ENCODE data around the gene CTSW. TPM values are rescaled to one million over a fixed set of nuclear protein-coding genes. Genes with fewer than 3 reads are reported as not detected.

Gene CTSW
- polyA plus RNA-seq, 1 of the 3 experiments (the other 2 are of a cell fraction): 0.49 TPM

DNA sequence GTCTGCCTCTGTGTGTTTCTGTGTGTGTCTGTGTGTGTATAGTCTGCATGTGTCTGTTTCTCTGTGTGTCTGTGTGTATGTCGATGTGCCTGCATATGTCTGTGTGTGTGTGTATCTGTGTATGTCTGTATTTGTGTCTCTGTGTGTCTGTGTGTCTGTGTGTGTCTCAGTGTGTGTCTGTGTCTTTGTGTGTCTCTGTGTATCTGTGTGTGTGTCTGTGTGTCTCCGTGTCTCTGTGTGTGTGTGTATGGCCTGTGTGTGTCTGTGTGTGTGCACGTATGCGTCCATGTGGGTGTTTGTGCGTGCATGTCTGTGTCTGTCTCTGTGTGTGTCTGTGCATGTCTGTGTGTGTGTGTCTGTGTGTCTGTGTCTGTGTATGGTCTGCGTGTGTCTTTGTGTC lies 45.4 kb upstream of the CTSW start:
- ChIA-PET CTCF (interaction anchor here (1.8 to 3.4 kb wide), 6 partner anchors 11 to 155 kb away, joined by 6 to 33 read pairs (median 10); partner anchors contain the start of genes FIBP and KAT5), POLR2A (interaction anchor here (0.6 to 2.3 kb wide), 4 partner anchors 9 to 366 kb away, joined by 3 to 14 read pairs (median 5); no protein-coding TSS in a partner anchor)
- peak overlapping the region; percentile 28 to 73 for H3K4me3 ChIP-seq (ENCODE audit: low read depth in 2 of 2, low read length in 1 of 2)
- H4K20me1 ChIP-seq (ENCODE audit: insufficient read depth): no peaks in the 10 kb centered on the region
- 9% methylated on average over 6 of the region's 6 CpGs for WGBS (ENCODE audit: low lambda C conversion rate)
- peak overlapping the region; percentile 89 for H3K4me2 ChIP-seq
- H2AFZ ChIP-seq (ENCODE audit: low read depth): peak overlapping the region; percentile 79
- no peaks in the 10 kb centered on the region for H3K79me2 ChIP-seq (ENCODE audit: insufficient read depth)
- peaks cover 18% of the 10 kb centered on the region for H3F3A ChIP-seq (replicated peaks; ENCODE audit: insufficient read depth)
- peaks cover 0 to 13% of the 10 kb centered on the region in 2 experiments; a peak in 1 of 4 replicates for H3K4me1 ChIP-seq (ENCODE audit: control insufficient read depth in 1 of 2, insufficient read depth in 2 of 2, low read depth in 1 of 2, low read length in 1 of 2)
- TF ChIP-seq MAX (IDR thresholded peaks at IDR 0.05; ENCODE audit: low read depth) (no peak), SIN3A (IDR thresholded peaks at IDR 0.05; ENCODE audit: borderline replicate concordance, low read depth, low read length) (no peak), MXI1 (IDR thresholded peaks at IDR 0.05; ENCODE audit: low read depth, low read length) (peak; percentile 1; the same call in 1 of the 2 replicates), TCF12 (IDR thresholded peaks at IDR 0.05) (no peak), RXRA (IDR thresholded peaks at IDR 0.05; ENCODE audit: borderline replicate concordance, low read depth) (no peak), FOSL2 (IDR thresholded peaks at IDR 0.05; ENCODE audit: borderline replicate concordance, low read depth) (no peak), SMC3 (IDR thresholded peaks at IDR 0.05; ENCODE audit: low read depth, low read length) (no peak)
- no peaks in the 10 kb centered on the region for H3K9me2 ChIP-seq
- H3K9me3 ChIP-seq: no peaks in the 10 kb centered on the region
- H3K27ac ChIP-seq (ENCODE audit: low read depth in 2 of 2, low read length in 1 of 2): no peak overlapping the region
- no peaks in the 10 kb centered on the region for H3K27me3 ChIP-seq (ENCODE audit: insufficient read depth)
- no peak for DNase-seq
- H3K36me3 ChIP-seq (replicated peaks in 1 of 2; ENCODE audit: control insufficient read depth in 1 of 2, insufficient read depth in 2 of 2, low read length in 1 of 2): no peaks in the 10 kb centered on the region
- H3K9ac ChIP-seq: peak overlapping the region; percentile 55

- ChIA-PET CTCF (interaction anchor here (1.3 to 1.5 kb wide), 2 partner anchors 9 to 47 kb away, joined by 3 to 4 read pairs; no protein-coding TSS in a partner anchor), POLR2A (no interaction called here)
- Histone ChIP-seq H3K27ac (ENCODE audit: low read depth in 2 of 2, low read length in 1 of 2) (no peak overlapping the region), H3K9me2 (no peaks in the 10 kb centered on the region), H3K36me3 (replicated peaks in 1 of 2; ENCODE audit: control insufficient read depth in 1 of 2, insufficient read depth in 2 of 2, low read length in 1 of 2) (no peaks in the 10 kb centered on the region), H3F3A (replicated peaks; ENCODE audit: insufficient read depth) (peaks cover 10% of the 10 kb centered on the region), H3K4me3 (ENCODE audit: low read depth in 2 of 2, low read length in 1 of 2) (no peak overlapping the region), H2AFZ (ENCODE audit: low read depth) (no peak overlapping the region), H3K9ac (no peak overlapping the region), H4K20me1 (ENCODE audit: insufficient read depth) (no peaks in the 10 kb centered on the region), H3K4me2 (no peak overlapping the region), H3K4me1 (ENCODE audit: control insufficient read depth in 1 of 2, insufficient read depth in 2 of 2, low read depth in 1 of 2, low read length in 1 of 2) (no peaks in the 10 kb centered on the region), H3K9me3 (no peaks in the 10 kb centered on the region), H3K79me2 (ENCODE audit: insufficient read depth) (no peaks in the 10 kb centered on the region), H3K27me3 (ENCODE audit: insufficient read depth) (no peaks in the 10 kb centered on the region)
- no peak for DNase-seq
- TF ChIP-seq YY1 (IDR thresholded peaks at IDR 0.05; ENCODE audit: low read depth) (no peak), JUND (IDR thresholded peaks at IDR 0.05) (no peak), SIN3A (IDR thresholded peaks at IDR 0.05; ENCODE audit: borderline replicate concordance, low read depth, low read length) (no peak), RFX5 (IDR thresholded peaks at IDR 0.05; ENCODE audit: low read length) (no peak), TAF1 (IDR thresholded peaks at IDR 0.05; ENCODE audit: borderline replicate concordance, low read depth, low read length) (no peak), TCF12 (IDR thresholded peaks at IDR 0.05) (no peak), CHD2 (IDR thresholded peaks at IDR 0.05; ENCODE audit: low read length, partially characterized antibody) (no peak)
- 97% methylated on average over 4 of the region's 4 CpGs for WGBS (ENCODE audit: low lambda C conversion rate)
Measured at GRCh38 chr11:65842144-65842543, 37.5 kb upstream of the CTSW start.

GRCh38 chr11:65843811-65844210 lies 35.8 kb upstream of the CTSW start:
- H3K27ac ChIP-seq (ENCODE audit: low read depth in 2 of 2, low read length in 1 of 2): no peak overlapping the region
- WGBS (ENCODE audit: low lambda C conversion rate): 85% methylated on average over 3 of the region's 3 CpGs
- no peaks in the 10 kb centered on the region for H3K79me2 ChIP-seq (ENCODE audit: insufficient read depth)
- no peak overlapping the region for H3K9ac ChIP-seq
- no peak overlapping the region for H2AFZ ChIP-seq (ENCODE audit: low read depth)
- H3K9me2 ChIP-seq: no peaks in the 10 kb centered on the region
- H3K36me3 ChIP-seq (replicated peaks in 1 of 2; ENCODE audit: control insufficient read depth in 1 of 2, insufficient read depth in 2 of 2, low read length in 1 of 2): no peaks in the 10 kb centered on the region
- ChIA-PET CTCF (interaction anchor here (1.2 to 1.6 kb wide), 3 partner anchors 41 to 145 kb away, joined by 3 to 4 read pairs (median 3); no protein-coding TSS in a partner anchor), POLR2A (interaction anchor here (0.7 to 1.5 kb wide), 4 partner anchors 9 to 11 kb away, joined by 3 to 4 read pairs (median 3); partner anchors contain the start of gene SNX32)
- no peak overlapping the region for H3K4me2 ChIP-seq
- no peaks in the 10 kb centered on the region for H3K4me1 ChIP-seq (ENCODE audit: control insufficient read depth in 1 of 2, insufficient read depth in 2 of 2, low read depth in 1 of 2, low read length in 1 of 2)
- H3K4me3 ChIP-seq (ENCODE audit: low read depth in 2 of 2, low read length in 1 of 2): no peak overlapping the region
- no peaks in the 10 kb centered on the region for H4K20me1 ChIP-seq (ENCODE audit: insufficient read depth)
- H3F3A ChIP-seq (replicated peaks; ENCODE audit: insufficient read depth): peaks cover 3% of the 10 kb centered on the region
- no peak for DNase-seq
- TF ChIP-seq YY1 (IDR thresholded peaks at IDR 0.05; ENCODE audit: low read depth): no peak
- no peak for TF ChIP-seq POLR2AphosphoS5 (IDR thresholded peaks at IDR 0.05; ENCODE audit: low read depth, low read length)
- no peak for TF ChIP-seq USF1 (IDR thresholded peaks at IDR 0.05; ENCODE audit: borderline replicate concordance, low read depth)
- TF ChIP-seq CTCF (IDR thresholded peaks at IDR 0.05): no peak
- TF ChIP-seq ELF1 (IDR thresholded peaks at IDR 0.05): no peak
- no peak for TF ChIP-seq IRF3 (IDR thresholded peaks at IDR 0.05; ENCODE audit: low read depth, low read length)
- no peak for TF ChIP-seq FOSL2 (IDR thresholded peaks at IDR 0.05; ENCODE audit: borderline replicate concordance, low read depth)
- TF ChIP-seq JUND (IDR thresholded peaks at IDR 0.05): no peak
- no peak for TF ChIP-seq SIN3A (IDR thresholded peaks at IDR 0.05; ENCODE audit: borderline replicate concordance, low read depth, low read length)
- no peak for TF ChIP-seq TAF1 (IDR thresholded peaks at IDR 0.05; ENCODE audit: borderline replicate concordance, low read depth, low read length)
- no peaks in the 10 kb centered on the region for H3K27me3 ChIP-seq (ENCODE audit: insufficient read depth)
- no peaks in the 10 kb centered on the region for H3K9me3 ChIP-seq

Data from SK-N-SH (cell line).